CD1c-positive myeloid dendritic cell (primary cell): ENCODE measurements around the gene OTOP3.
"Not testable (repeated sequence)": the region's sequence is repeated elsewhere in the genome, so short reads cannot be mapped to it uniquely, and the experiment has no call there.

ENCODE experiments used
- DNase-seq: peaks from one replicate; pipeline ENCODE4 v3.0.0-alpha.2; 2016; ENCODE audit errors: extremely low spot score

OTOP3 gene, protein sequence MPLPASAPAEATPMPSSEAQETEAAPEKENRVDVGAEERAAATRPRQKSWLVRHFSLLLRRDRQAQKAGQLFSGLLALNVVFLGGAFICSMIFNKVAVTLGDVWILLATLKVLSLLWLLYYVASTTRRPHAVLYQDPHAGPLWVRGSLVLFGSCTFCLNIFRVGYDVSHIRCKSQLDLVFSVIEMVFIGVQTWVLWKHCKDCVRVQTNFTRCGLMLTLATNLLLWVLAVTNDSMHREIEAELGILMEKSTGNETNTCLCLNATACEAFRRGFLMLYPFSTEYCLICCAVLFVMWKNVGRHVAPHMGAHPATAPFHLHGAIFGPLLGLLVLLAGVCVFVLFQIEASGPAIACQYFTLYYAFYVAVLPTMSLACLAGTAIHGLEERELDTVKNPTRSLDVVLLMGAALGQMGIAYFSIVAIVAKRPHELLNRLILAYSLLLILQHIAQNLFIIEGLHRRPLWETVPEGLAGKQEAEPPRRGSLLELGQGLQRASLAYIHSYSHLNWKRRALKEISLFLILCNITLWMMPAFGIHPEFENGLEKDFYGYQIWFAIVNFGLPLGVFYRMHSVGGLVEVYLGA

GRCh38 chr17:74935585-74936469 lies at the start of gene OTOP3:
Gene OTOP3 (plus strand): TSS chr17:74935898. CDS start chr17:74935922, 24 bp downstream.
- DNase-seq: no peak

- no peak for DNase-seq
Measured at GRCh38 chr17:74888469-74888868, 47.2 kb upstream of the OTOP3 start.

GRCh38 chr17:74890554-74890953 lies 45.1 kb upstream of the OTOP3 start:
- DNase-seq: no peak

DNA sequence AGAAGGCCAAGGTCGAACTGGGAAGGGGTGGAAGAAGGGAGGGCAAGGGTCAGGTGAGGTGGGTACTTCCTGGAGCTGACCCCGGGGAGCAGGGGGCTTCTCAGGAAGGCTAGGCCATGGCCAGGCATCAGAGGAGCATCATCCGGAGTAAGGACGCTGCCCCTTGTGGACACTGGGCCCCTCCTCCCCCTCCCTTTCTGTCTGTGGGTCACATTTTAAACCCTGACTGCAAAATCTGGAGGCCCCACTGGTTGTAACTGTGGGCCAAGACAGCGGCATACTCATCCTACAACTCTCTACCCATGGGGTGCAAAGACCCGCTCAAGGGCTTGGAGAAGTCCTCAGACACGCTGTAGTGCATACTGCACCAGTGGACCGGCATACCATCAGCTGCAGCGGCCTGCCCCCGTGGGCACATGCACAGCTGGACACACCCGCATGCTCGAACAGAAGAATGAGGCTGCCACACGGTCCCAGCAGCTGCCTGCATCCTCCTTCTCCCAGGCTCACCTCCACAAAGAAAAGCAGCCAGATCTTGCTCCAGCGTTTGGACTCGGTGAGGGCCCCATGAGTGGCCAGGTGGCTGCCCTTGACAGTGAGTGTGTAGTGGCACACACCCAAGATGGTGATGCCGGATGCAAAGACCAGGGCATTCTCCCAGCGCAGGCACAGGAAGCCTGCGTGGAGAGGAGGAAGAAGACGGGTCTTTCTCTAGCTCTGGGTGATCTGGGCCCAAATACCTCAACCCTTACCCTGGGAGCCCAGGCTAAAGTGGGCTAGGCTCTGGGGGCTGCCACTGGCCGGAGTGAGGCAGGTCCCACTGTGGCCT lies 43.5 kb upstream of the OTOP3 start:
- DNase-seq: no peak

GRCh38 chr17:74892974-74893911 lies 42.5 kb upstream of the OTOP3 start, which contains the start of gene FADS6:
Gene FADS6 (minus strand): TSS chr17:74893633. CDS start chr17:74893595, 38 bp downstream.
- no peak for DNase-seq

GRCh38 chr17:74893936-74894671 lies 41.6 kb upstream of the OTOP3 start:
- DNase-seq: no peak

DNA sequence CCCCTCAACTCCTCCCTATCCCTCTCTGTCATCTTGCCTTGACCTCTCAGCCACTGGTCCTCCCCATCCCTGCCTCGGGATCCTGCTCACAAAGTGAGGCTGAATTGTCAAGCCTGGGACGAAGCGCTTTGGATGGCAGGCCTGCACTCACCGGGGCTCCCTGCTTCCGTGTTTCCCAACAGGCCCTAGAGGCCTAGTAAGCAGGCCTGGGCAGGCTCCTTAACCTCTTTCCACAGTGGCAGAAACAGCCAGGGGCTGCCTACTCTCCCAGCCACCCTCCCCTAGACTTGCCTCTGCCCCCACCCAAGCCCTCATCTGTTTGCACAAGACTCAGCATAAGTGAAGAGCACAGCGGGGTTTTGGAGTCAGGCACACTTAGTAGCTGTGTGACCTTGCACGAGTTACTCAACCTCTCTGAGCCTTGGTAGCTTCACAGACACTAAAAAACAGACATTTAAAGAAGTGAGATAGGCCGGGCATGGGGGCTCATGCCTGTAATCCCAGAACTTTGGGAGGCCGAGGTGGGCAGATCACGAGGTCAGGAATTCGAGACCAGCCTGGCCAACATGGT lies 37.2 kb upstream of the OTOP3 start:
- DNase-seq: no peak

- DNase-seq: no peak
Measured at GRCh38 chr17:74900208-74900607, 35.5 kb upstream of the OTOP3 start.

DNA sequence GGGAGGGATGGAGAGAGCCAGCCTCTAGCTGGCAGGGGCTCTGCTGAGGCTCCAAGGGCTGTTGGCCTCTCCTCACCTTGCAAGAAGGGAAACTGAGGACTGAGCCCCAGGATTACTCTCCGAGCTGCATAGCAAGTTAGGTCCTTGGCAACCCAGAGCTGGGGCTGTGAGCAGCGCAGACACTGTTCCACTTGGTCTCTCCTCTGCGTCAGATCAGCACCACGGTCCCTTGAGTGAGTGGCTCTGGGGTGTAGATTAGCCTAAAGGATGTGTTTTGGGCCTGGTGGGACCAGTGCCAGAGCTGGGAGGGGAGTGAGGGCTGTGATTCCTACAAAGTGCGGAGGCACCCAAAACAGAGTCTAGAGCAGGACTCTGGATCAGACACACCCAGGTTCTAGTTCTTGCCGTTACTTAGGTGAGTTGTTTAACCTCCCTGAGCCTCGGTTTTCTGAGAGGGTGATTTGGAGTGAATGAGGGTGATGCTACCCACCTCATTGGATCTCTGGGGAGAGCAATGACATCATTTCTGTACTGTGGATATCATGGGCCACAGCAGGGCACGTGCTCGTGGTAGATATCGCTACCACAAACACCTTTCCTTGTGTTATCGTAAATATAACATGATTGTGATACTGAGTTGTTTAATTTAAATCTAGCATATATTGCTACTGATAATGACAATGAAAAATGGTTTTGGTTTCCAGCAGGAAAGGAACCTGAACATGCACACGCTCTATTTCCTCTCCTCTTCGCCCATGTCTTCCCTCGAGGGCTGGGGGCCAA lies 34.2 kb upstream of the OTOP3 start:
- DNase-seq: no peak

- no peak for DNase-seq
Measured at GRCh38 chr17:74903034-74903433, 32.7 kb upstream of the OTOP3 start.

DNA sequence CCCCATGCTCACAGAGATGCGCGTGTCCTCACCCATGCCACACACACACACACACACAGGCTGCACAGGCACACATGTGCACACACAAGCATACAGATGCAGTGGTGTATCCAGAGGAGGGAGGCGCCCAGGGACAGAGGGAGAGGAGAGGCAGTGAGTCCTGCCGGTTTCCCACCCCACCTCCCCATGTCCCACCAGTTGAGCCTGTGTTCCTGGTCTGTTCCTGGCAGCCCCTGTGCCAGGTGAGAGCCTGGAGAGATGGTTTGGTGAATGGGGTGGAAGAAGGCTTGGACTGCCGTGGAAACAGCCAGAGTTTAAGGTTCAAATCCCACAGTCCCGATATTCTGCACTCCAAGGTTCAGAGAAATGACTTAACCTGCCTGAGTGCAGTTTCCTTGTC lies 32.0 kb upstream of the OTOP3 start:
- no peak for DNase-seq

DNA sequence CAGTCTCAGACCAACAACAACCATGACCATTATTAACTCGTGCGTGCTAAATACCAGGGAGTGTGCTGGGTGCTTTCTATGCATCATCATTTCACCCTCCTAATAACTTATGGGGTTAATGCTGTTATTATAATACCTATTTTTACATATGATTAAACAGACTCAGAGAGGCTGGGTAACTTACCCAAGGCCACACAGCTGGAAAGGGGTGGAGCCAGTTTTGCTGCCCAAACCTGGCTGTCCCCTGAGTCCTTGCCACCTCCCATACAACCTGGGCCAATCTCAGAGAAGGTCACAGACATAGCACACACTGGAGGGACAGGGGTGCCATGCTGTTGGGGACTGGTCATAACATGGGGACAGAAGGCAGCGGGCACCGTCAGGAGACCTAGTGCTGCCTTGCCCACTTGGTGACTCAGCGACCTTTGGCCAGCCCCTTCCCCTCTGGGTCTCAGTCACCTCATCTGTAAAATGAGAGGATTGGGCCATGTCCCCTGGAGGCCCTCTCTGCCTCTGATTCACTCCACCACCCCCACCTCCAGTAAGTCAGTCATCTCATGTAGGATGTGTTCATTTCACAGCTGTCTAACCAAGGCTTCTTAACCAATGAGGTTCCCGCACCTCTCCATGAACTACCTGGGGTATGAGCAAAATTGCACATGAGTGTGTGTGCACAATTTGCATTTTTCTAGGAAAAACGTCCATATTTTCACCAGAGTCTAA lies 30.9 kb upstream of the OTOP3 start:
- DNase-seq: no peak

GRCh38 chr17:74906214-74906793 lies 29.4 kb upstream of the OTOP3 start:
- not testable (repeated sequence) for DNase-seq

GRCh38 chr17:74907012-74907411 lies 28.7 kb upstream of the OTOP3 start:
- DNase-seq: no peak

DNA sequence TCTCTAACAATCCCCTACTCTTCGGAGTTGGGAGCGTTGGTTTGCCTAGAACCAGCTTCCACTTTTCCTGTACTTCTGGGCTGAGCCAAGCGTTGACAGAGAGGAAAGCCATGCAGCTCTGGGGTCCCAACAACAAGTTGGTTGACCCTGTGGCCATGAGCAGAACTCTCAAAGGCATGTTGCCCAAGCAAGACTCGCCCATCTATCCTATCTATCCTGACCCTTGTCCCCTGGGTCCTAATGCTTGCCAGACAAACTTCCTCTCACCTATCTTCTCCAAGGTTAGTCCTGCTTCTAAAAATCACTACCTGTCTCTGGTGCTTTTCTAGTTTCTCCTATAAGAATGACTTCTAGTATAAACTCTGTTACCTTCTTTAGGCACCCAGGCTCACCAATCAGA lies 26.6 kb upstream of the OTOP3 start:
- DNase-seq: not testable (repeated sequence)

- DNase-seq: not testable (repeated sequence)
Measured at GRCh38 chr17:74911423-74911822, 24.3 kb upstream of the OTOP3 start.

DNA sequence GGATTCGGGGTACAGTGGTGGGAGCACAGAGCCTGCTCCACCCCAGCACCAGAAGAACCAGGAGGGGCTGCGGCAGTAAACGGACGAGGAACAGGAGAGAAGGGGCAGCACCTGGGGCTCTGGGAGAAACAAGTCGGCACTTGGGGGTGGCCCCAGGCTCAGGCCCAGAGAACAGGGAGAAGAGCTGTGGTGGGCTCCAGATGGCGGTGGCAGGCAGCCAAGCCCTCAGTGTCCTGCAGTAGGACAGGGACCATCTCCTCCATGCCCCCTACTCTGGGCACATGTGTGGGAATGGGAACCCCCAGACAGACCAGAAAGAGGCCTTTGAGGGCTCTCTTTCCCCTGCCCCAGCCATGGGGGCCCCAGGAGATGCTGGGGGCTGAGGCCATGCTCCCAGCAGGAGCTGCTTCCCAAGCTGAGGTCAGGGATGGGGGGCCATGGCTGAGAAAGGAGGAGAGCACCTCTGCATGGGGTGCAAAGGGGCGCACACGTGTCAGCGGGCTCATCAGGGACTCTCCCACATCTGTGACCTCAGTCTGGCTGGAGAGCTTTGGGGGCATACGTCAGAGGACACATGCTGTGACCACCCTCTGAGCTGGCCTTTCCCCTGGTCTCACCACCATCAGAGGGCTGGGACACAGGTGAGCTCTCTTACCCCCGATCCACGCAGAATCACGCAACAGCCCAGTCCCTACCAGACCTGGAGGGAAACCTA lies 19.4 kb upstream of the OTOP3 start:
- no peak for DNase-seq
